ENCODE results near the gene PPP1R3E. TPM values are rescaled to one million over a fixed set of nuclear protein-coding genes. Genes with fewer than 3 reads are reported as not detected.

Gene PPP1R3E
- total RNA-seq, 3 donors from 2014 or later = 7.3 to 7.9 (median 7.8) TPM

- ATAC-seq (no peak), DNase-seq (no peak)
- no peaks in the 10 kb centered on the region for H3K4me1 Mint-ChIP-seq (ENCODE audit: low read depth)
- no peaks in the 10 kb centered on the region for H3K9me3 Mint-ChIP-seq
- H3K4me3 Mint-ChIP-seq = no peak overlapping the region
- no peaks in the 10 kb centered on the region for H3K36me3 Mint-ChIP-seq (ENCODE audit: insufficient read depth)
- H3K27me3 Mint-ChIP-seq (ENCODE audit: low read depth) = peaks cover 24% of the 10 kb centered on the region
Observed at GRCh38 chr14:23252420-23253333, 50.0 kb downstream of the PPP1R3E start.

GRCh38 chr14:23252006-23252405 is 50.7 kb downstream of the PPP1R3E start:
- ATAC-seq (no peak), DNase-seq (no peak)
- Mint-ChIP-seq H3K4me1 (ENCODE audit: low read depth) (no peaks in the 10 kb centered on the region), H3K4me3 (no peak overlapping the region), H3K36me3 (ENCODE audit: insufficient read depth) (no peaks in the 10 kb centered on the region), H3K9me3 (no peaks in the 10 kb centered on the region), H3K27me3 (ENCODE audit: low read depth) (peaks cover 24% of the 10 kb centered on the region)

GRCh38 chr14:23249824-23250223 is 52.8 kb downstream of the PPP1R3E start:
- DNase-seq = no peak
- H3K36me3 Mint-ChIP-seq (ENCODE audit: insufficient read depth) = no peaks in the 10 kb centered on the region
- peaks cover 24% of the 10 kb centered on the region for H3K27me3 Mint-ChIP-seq (ENCODE audit: low read depth)
- no peaks in the 10 kb centered on the region for H3K4me1 Mint-ChIP-seq (ENCODE audit: low read depth)
- H3K4me3 Mint-ChIP-seq = no peak overlapping the region
- no peak for ATAC-seq
- H3K9me3 Mint-ChIP-seq = no peaks in the 10 kb centered on the region

GRCh38 chr14:23248601-23249000 is 54.1 kb downstream of the PPP1R3E start:
- Mint-ChIP-seq H3K9me3 (no peaks in the 10 kb centered on the region), H3K4me1 (ENCODE audit: low read depth) (no peaks in the 10 kb centered on the region), H3K27me3 (ENCODE audit: low read depth) (peaks cover 21% of the 10 kb centered on the region), H3K36me3 (ENCODE audit: insufficient read depth) (no peaks in the 10 kb centered on the region), H3K4me3 (no peak overlapping the region)
- DNase-seq (no peak), ATAC-seq (no peak)

Other genes starting within 250 kb of the PPP1R3E start
- under 1 TPM; 0.51 to 0.87 (median 0.65) TPM for gene CDH24, start 245.3 kb downstream of the PPP1R3E start, total RNA-seq
- gene ACIN1, start 207.7 kb downstream of the PPP1R3E start, total RNA-seq = 100 to 1,000 TPM; 195 to 200 (median 196) TPM
- 10 to 100 TPM; 34.6 to 39.9 (median 36.9) TPM for gene C14orf119, start 207.4 kb downstream of the PPP1R3E start, total RNA-seq
- not detected for gene CIROP, start 197.9 kb downstream of the PPP1R3E start, total RNA-seq
- not detected for gene CEBPE, start 183.6 kb downstream of the PPP1R3E start, total RNA-seq
- 1 to 10 TPM in 2 of 3 donors, under 1 TPM in 1; 0.81 to 1.5 (median 1.4) TPM for gene SLC7A8, start 119.2 kb downstream of the PPP1R3E start, total RNA-seq
- gene RNF212B, start 64.9 kb downstream of the PPP1R3E start, total RNA-seq = not detected
- 1 to 10 TPM; 5.8 to 8.4 (median 8.1) TPM for gene HOMEZ, start 16.7 kb downstream of the PPP1R3E start, total RNA-seq
- under 1 TPM; 0.10 to 0.73 (median 0.40) TPM for gene BCL2L2, start 4.0 kb upstream of the PPP1R3E start, total RNA-seq
- gene PABPN1, start 18.6 kb upstream of the PPP1R3E start, total RNA-seq = 100 to 1,000 TPM; 319 to 339 (median 333) TPM
- 1 to 10 TPM; 2.0 to 2.4 (median 2.3) TPM for gene SLC22A17, start 50.0 kb upstream of the PPP1R3E start, total RNA-seq
- under 1 TPM in 2 of 3 donors, not detected in 1; 0.08 TPM for gene EFS, start 62.3 kb upstream of the PPP1R3E start, total RNA-seq
- not detected for gene IL25, start 70.0 kb upstream of the PPP1R3E start, total RNA-seq
- not detected for gene CMTM5, start 74.2 kb upstream of the PPP1R3E start, total RNA-seq
- not detected for gene MYH6, start 105.4 kb upstream of the PPP1R3E start, total RNA-seq
- gene MYH7, start 132.8 kb upstream of the PPP1R3E start, total RNA-seq = under 1 TPM in 1 of 3 donors, not detected in 2; 0.03 TPM
- gene NGDN, start 166.8 kb upstream of the PPP1R3E start, total RNA-seq = 100 to 1,000 TPM; 115 to 120 (median 117) TPM
- 1 to 10 TPM in 2 of 3 donors, under 1 TPM in 1; 0.58 to 1.1 (median 1.1) TPM for gene ZFHX2, start 248.9 kb upstream of the PPP1R3E start, total RNA-seq

All from activated T-cell treated with anti-CD3 and anti-CD28 coated beads, Interleukin-2, amount 50 U/mL, for 4 hours (primary cell).